ENCODE results near the gene ARHGEF11.

The ARHGEF11 gene

DNA sequence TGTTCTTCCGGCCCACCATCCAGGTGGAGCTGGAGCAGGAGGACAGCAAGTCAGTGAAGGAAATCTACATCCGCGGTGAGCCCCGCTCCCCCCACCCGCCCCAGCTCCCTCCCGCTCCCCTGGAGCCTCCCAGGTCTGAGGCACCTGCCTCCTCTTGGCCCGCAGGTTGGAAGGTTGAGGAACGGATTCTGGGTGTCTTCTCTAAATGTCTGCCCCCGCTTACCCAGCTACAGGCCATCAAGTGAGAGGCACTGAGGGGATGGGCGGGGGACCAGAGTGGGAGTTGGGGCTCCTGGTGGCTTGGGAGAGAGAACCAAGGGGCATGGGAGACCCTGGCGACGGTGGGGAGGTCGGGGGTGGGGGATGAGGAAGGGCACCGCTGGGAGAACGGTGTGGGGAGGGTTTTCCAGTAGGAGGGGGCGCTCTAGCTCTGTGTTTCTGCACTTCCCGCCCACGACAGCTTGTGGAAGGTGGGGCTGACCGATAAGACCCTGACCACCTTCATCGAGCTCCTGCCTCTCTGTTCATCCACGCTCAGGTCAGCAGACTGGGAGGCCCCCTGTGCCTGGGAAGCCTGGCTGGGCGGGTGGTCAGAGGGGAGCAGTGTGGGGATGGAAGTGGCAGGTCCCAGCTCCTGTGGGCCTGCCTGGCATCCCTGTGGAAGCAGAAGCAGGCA is 120.9 kb downstream of the ARHGEF11 start:
- H3K4me3 ChIP-seq (ENCODE audit: low read depth, low read length), result no peak overlapping the region
- TF ChIP-seq, protein P1, sequence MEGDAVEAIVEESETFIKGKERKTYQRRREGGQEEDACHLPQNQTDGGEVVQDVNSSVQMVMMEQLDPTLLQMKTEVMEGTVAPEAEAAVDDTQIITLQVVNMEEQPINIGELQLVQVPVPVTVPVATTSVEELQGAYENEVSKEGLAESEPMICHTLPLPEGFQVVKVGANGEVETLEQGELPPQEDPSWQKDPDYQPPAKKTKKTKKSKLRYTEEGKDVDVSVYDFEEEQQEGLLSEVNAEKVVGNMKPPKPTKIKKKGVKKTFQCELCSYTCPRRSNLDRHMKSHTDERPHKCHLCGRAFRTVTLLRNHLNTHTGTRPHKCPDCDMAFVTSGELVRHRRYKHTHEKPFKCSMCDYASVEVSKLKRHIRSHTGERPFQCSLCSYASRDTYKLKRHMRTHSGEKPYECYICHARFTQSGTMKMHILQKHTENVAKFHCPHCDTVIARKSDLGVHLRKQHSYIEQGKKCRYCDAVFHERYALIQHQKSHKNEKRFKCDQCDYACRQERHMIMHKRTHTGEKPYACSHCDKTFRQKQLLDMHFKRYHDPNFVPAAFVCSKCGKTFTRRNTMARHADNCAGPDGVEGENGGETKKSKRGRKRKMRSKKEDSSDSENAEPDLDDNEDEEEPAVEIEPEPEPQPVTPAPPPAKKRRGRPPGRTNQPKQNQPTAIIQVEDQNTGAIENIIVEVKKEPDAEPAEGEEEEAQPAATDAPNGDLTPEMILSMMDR (IDR thresholded peaks at IDR 0.05; ENCODE audit: borderline replicate concordance, insufficient read depth, low read depth, low read length), result no peak

DNA sequence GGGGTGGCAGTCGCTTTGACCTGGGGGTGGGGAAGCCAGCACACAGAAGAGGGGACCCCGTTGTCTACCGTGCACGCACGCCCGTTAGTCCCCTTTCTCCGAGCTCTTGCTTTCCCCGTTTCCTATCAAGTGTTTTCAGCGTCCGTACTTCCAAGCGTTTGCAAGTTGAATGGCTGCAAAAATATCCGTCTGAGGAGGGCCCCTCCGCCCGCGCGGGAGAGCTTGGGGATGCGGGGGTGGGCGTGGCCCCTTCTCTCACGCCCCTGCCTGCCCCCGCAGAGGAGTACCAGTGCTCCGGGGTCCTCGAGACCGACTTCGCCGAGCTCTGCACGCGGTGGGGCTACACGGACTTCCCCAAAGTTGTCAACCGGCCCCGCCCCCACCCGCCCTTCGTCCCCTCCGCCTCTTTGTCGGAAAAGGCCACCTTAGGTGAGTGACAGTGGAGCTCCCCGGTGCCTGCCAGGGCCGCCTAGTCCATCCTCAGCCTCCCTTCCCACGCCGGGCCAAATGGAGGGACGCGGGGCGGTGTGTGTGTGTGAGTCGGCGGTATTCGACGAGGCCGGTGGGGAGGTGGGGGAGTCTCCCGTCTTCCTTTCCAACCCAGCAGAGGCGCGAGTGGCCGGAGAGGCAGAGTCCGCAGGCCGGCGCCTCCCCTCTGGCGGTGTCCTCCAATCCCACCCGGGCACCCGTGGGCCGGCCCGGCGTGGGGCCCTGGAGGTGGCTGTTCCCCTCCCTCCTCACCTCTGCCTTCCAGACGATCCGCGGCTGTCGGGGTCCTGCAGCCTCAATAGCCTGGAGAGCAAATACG is 121.7 kb downstream of the ARHGEF11 start:
- no peak overlapping the region for H3K4me3 ChIP-seq (ENCODE audit: low read depth, low read length)
- TF ChIP-seq, protein P1 (IDR thresholded peaks at IDR 0.05; ENCODE audit: borderline replicate concordance, insufficient read depth, low read depth, low read length), result no peak

- TF ChIP-seq, protein P1 (IDR thresholded peaks at IDR 0.05; ENCODE audit: borderline replicate concordance, insufficient read depth, low read depth, low read length), result no peak
Observed at GRCh38 chr1:156922986-156923669, 122.4 kb downstream of the ARHGEF11 start.

GRCh38 chr1:156921053-156921529 is 124.5 kb downstream of the ARHGEF11 start:
- no peak overlapping the region for H3K4me3 ChIP-seq (ENCODE audit: low read depth, low read length)
- TF ChIP-seq, protein P1 (IDR thresholded peaks at IDR 0.05; ENCODE audit: borderline replicate concordance, insufficient read depth, low read depth, low read length), result no peak

More at GRCh38 chr1:156922986-156923669, 122.4 kb downstream of the ARHGEF11 start:
- no peak overlapping the region for H3K4me3 ChIP-seq (ENCODE audit: low read depth, low read length)

- no peak within 1 kb of the TSS for H3K4me3 ChIP-seq (ENCODE audit: low read depth, low read length)
- TF ChIP-seq, protein P1 (IDR thresholded peaks at IDR 0.05; ENCODE audit: borderline replicate concordance, insufficient read depth, low read depth, low read length), result peak; percentile 71
Observed at GRCh38 chr1:156920233-156921052, 125.1 kb downstream of the ARHGEF11 start, which contains the start of gene LRRC71. LRRC71 (plus strand) TSS chr1:156920632; CDS start chr1:156920804, 172 bp downstream.

DNA sequence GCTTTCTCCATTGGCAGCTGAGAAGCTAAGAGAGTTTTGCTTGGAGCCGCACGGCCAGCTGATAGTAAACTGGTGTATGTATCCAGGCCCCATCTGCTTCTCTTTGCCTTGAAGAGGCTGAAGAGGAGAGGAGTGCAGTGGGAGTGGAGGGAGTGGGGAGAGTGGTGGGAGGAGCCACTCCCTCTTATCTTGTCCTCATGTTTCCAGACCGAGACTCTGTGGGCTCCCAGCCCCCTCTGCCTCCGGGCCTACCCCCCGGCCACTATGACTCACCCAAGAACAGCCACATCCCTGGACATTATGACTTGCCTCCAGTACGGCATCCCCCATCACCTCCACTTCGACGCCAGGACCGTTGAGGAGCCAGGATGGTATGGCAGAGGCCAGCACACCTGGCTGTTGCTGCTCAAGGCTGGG is 131.1 kb downstream of the ARHGEF11 start:
- no peak overlapping the region for H3K4me3 ChIP-seq (ENCODE audit: low read depth, low read length)
- TF ChIP-seq, protein P1 (IDR thresholded peaks at IDR 0.05; ENCODE audit: borderline replicate concordance, insufficient read depth, low read depth, low read length), result no peak

All from GM12875 (cell line).